Stimulated activated CD8-positive, alpha-beta memory T cell treated with anti-CD3 and anti-CD28 coated beads, Interleukin-7, amount 100 ng/mL, for 1 hour (primary cell): Measurements from ENCODE around the gene CELSR1.
"Not testable (repeated sequence)": the region's sequence is repeated elsewhere in the genome, so short reads cannot be mapped to it uniquely, and the experiment has no call there.

Source experiments
- DNase-seq, 2 donors: peaks; one replicate each; pipeline ENCODE4 v3.0.0-alpha.2; 2020; ENCODE audit warnings: low read depth in 2 of 2

Gene CELSR1

GRCh38 chr22:46320716-46321386 lies 216.6 kb downstream of the CELSR1 start:
- no peak for DNase-seq

- DNase-seq: no peak
These were observed 217.2 kb downstream of the CELSR1 start for GRCh38 chr22:46320166-46320710.

GRCh38 chr22:46319319-46319718 lies 218.1 kb downstream of the CELSR1 start:
- DNase-seq: no peak

GRCh38 chr22:46318576-46318975 lies 218.8 kb downstream of the CELSR1 start:
- no peak for DNase-seq

GRCh38 chr22:46317646-46318045 lies 219.8 kb downstream of the CELSR1 start:
- DNase-seq: no peak

GRCh38 chr22:46315976-46316375 lies 221.4 kb downstream of the CELSR1 start:
- DNase-seq: no peak

- not testable (repeated sequence) for DNase-seq
These were observed 224.6 kb downstream of the CELSR1 start for GRCh38 chr22:46312848-46313247.

GRCh38 chr22:46312056-46312455 lies 225.4 kb downstream of the CELSR1 start:
- DNase-seq: no peak
